EH (cell line): Measurements from ENCODE around the gene SH3BP2.

Experiments used
- DNase-seq: peaks from one replicate; pipeline ENCODE4 v3.0.0-alpha.2; 2015; ENCODE audit warnings: low read depth

Gene SH3BP2

GRCh38 chr4:2819244-2820215, 26.6 kb downstream of the SH3BP2 start:
- no peak for DNase-seq

- DNase-seq: no peak
Observed at GRCh38 chr4:2820216-2820982, 27.5 kb downstream of the SH3BP2 start.

- no peak for DNase-seq
Observed at GRCh38 chr4:2822461-2823300, 29.8 kb downstream of the SH3BP2 start.

GRCh38 chr4:2823301-2823670, 30.4 kb downstream of the SH3BP2 start:
- DNase-seq: no peak

GRCh38 chr4:2823671-2824328, 30.9 kb downstream of the SH3BP2 start:
- DNase-seq: no peak

- no peak for DNase-seq
Observed at GRCh38 chr4:2824329-2824835, 31.5 kb downstream of the SH3BP2 start.

GRCh38 chr4:2824836-2825381, 32.0 kb downstream of the SH3BP2 start:
- DNase-seq: no peak

GRCh38 chr4:2825740-2826139, 32.9 kb downstream of the SH3BP2 start:
- no peak for DNase-seq

- DNase-seq: no peak
Observed at GRCh38 chr4:2827071-2827873, 34.4 kb downstream of the SH3BP2 start.

- no peak for DNase-seq
Observed at GRCh38 chr4:2827874-2828751, 35.2 kb downstream of the SH3BP2 start.

GRCh38 chr4:2828758-2829181, 35.9 kb downstream of the SH3BP2 start:
- DNase-seq: no peak

- no peak for DNase-seq
Observed at GRCh38 chr4:2829321-2829932, 36.5 kb downstream of the SH3BP2 start.

- no peak for DNase-seq
Observed at GRCh38 chr4:2829933-2830451, 37.1 kb downstream of the SH3BP2 start.

GRCh38 chr4:2830632-2831610, 38.0 kb downstream of the SH3BP2 start:
- DNase-seq: no peak

- DNase-seq: no peak
Observed at GRCh38 chr4:2831611-2832308, 38.9 kb downstream of the SH3BP2 start.

- no peak for DNase-seq
Observed at GRCh38 chr4:2832309-2832980, 39.6 kb downstream of the SH3BP2 start.
